GM18520 (cell line): ENCODE measurements around the gene PCNA.
A peak's percentile ranks its signal among the peaks of the same experiment; 100 is the strongest.

Experiments used
- ATAC-seq: cut with Tn5 transposase; IDR thresholded peaks from one replicate; pipeline ENCODE4 v1.9.1; 2021; ENCODE audit not compliant: unreplicated experiment

PCNA gene

GRCh38 chr20:5119435-5120184, at the start of gene PCNA:
PCNA (minus strand) TSS chr20:5119958; CDS start chr20:5119798, 160 bp downstream.
- peak; percentile 91 for ATAC-seq

DNA sequence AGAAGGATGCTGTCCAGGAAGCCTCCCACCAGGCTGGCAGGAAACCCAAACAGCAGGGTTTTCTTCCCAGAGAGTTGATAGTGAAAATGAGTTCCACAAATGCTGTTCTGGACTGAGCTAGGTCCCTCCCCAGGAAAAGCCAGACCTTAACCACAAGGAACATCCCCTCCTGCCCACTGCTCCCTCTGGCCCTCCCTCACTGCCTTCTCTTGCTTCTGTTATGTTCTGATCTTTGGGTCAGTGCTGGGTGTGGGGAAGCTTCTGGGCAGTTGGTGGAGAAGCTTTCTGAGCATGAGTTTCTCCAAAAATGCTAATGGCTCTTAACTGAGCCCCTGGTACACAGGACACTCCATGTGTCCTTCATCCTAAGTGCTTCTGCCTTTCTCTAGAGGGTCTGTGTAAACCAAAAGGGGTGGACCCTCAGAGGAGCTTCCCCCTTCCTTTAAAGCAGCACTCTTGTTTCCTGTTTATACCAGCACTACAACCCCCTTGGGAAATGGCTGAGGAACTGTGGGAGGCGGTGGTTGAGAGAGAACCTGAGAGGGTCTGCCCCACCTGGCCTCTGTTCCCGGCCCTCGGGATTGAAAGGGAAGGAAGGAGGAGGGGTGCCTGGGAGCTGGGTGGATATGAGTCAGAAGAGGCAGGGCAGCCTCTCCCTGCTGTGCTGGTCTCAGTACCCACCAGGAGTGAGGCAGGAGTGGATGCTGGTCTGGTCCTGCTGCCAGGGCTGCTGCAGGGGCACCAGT, 49.1 kb upstream of the PCNA start:
- ATAC-seq: no peak

- ATAC-seq: no peak
Measured at GRCh38 chr20:5164645-5165625, 45.2 kb upstream of the PCNA start.

GRCh38 chr20:5161536-5162164, 41.9 kb upstream of the PCNA start:
- no peak for ATAC-seq

GRCh38 chr20:5160882-5161281, 41.1 kb upstream of the PCNA start:
- no peak for ATAC-seq

- ATAC-seq: no peak
Measured at GRCh38 chr20:5159928-5160327, 40.2 kb upstream of the PCNA start.

DNA sequence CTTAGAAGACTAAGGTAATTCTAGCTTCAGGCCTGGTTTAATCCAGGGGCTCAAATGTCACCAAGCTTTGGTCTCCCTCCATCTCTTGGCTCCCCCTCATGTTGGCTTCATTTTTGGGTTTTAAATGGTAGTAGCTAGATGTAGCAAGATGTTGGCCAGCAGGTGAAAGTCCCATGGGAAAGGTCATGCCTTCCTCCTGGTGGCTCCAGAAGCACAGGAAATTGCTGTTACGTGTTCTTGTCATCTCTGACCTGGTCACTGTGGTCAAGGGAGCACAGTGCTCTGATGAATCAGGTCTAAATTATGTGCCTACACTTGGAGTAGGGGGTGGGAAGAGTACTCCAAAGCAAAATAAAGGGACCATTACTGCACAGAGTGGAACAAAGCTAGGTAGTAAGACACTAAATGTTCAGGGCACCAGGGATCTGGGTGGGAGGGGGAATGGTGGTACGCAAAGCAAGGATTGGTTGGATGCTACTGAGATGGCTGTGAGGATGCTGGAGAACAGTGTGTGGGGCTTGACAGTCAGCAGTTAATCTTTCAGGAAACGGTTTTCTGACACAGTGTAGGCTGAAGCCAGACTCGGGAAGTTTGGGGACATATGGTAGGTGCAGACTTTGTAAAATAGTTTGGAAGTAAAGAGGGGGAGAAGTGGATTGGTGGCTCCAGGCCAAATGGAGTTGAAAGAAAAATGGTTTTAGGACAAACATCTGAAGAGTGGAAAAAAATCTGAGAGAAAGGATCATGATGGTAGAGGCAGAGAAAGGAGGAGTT, 37.1 kb upstream of the PCNA start:
- no peak for ATAC-seq

DNA sequence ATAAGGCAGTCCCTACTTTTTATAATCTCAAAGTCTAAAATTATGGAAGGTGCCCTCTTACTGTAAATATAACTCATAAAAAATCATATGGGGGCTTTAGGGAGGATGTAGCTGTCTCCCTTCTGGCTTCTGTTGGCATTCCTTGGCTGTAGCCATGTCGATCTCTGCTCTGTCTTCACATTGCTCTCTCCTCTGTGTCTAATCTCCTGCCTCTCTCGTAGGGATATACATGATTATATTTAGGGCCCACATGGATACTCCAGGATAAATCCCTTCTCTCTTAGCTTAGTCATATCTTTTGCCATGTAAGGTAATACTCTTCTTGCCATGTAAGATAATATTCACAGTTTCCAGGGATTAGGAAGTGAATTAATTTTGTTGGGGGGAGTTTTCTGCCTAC, 35.6 kb upstream of the PCNA start:
- ATAC-seq: no peak

GRCh38 chr20:5154543-5154925, 34.8 kb upstream of the PCNA start:
- no peak for ATAC-seq

GRCh38 chr20:5153612-5154542, 34.1 kb upstream of the PCNA start:
- ATAC-seq: no peak

- ATAC-seq: no peak
Measured at GRCh38 chr20:5153152-5153467, 33.4 kb upstream of the PCNA start.

DNA sequence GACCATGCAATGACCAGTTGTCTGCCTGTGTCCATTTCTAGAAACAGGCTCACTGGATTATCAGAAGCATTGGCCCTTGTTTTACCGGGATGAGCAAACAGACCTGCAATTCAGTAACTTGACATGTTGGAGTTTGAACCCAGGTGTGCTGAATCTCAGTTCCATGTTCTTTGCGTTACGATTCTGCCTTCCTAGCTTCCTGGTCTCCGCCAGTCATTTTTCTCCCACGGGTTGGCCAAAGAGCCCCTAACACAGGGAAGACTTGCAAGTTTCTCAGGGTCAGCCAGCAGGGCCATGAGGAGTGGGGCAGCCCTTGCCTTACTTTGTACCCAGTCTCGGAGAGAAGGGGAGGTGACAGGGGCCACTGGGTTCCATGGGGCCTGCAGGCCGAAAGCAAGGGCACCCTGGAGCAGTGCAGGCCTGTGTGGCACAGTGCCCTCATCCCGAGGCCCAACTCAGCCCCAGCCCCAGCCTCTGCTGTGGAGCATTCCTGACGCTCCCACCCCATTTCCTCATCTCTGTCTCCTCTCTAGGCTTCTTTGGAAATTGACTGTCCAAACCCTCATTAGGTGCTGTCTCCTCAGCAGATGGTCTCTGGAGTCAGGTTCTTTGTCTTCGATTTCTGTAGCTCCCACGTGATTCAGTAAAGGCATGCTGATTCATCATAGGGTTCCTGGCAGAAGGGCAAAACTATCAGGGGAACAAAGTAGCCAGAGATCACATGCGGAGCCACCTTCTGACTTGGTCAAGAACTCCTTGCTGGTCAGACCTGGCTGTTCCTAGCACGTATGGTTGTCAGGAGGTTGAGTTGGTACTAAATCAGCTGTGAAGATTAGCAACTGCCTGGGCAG, 30.7 kb upstream of the PCNA start:
- no peak for ATAC-seq

DNA sequence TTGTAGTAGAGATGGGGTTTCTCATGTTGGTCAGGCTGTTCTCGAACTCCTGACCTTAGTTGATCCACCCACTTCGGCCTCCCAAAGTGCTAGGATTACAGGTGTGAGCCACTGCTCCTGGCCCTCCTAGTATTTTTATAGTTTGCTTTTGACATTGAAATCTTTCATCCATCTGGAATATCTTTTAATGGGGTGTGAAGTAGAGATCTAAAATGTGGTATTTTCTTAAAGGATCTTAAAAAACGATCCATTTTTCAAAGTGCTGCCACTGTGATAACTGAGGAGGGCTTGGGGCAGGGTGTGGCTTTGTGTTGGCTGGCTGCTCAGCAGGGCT, 30.1 kb upstream of the PCNA start:
- no peak for ATAC-seq

DNA sequence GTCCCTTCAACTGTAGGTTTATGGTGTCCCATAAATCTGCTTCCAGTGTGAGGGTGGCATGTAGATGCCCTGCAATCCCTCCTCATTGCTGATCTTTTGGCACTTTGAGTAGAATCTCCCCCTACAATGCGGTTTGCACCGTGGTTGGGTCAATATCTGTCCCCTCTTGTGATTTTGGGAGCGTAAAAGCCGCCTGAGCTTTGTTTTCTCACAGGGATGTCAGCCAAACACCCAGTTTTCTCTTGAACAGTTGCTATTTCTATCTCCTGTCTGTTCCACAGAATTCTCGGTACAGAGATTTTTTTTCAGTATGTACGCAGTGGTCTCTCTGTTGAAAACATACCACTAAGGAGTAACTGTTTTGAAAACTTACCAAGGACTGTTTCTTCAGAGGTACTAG, 28.8 kb upstream of the PCNA start:
- no peak for ATAC-seq

GRCh38 chr20:5146871-5147592, 27.3 kb upstream of the PCNA start:
- ATAC-seq: no peak

- ATAC-seq: no peak
Measured at GRCh38 chr20:5146099-5146668, 26.4 kb upstream of the PCNA start.

DNA sequence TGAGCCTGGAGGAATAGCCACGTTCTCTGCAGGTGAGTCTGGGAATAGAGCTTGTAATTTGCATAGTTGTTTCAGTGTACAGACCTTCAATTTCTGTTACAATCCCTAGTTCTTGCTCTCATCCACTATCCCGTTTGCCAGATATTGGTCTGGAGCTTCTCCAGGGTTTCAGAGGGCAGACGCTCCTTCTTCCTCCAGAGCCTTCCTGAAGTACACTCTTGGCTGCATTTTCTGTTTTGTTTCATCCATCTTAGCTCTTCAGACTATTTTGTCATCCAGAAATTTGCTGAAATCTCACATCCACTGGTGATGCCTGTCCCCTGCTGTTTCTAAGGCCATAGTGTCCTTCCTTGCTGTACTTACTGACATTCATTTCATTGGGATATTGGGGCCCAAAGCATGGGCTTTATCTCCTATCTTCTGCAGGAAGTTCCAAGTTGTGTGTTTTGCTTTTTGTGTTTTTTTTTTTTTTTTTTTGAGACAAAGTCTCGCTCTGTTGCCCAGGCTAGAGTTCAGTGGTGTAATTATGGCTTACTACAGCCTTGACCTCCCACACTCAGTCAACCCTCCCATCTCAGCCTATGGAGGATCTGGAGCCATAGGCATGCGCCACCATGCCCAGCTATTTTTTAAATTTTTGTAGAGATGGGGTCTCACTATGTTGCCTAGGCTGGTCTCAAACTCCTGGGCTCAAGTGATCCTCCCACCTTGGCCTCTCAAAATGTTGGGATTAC, 25.8 kb upstream of the PCNA start:
- no peak for ATAC-seq
